ENCODE data around the gene SMR3B. TPM values are rescaled to one million over a fixed set of nuclear protein-coding genes. Genes with fewer than 3 reads are reported as not detected.

SMR3B gene
- total and polyA plus RNA-seq, 3 donors from 2014 or later: 1.1 to 6.1 (median 4.8) TPM

DNA sequence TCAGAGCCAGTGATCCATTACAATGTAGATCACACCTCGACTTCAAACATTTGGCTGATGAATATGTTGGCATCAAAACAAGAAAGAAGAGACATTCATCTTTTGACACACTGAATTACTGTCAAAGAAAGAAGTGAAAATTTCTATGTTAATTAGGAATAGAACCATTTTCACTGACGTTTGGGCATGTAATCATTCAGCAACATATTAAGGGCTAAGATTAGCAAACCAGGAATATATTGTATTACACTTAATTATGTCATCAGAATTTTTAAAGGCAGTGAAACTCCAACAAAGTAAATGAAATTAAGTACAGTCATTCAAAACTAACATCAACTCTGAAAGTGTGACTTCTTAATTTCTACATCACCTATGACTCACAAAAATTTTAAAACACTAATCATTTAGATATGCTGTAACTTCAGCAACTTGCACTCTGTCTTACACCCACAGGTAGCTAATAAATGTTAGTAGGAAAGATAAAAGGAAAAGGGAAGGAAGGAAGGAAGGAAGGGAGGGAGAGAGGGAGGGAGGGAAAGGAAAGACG is 23.7 kb upstream of the SMR3B start:
- 62 to 74% methylated on average over 3 of the region's 3 CpGs for WGBS, 2 donors
- Histone ChIP-seq H3K4me1 (no peaks in the 10 kb centered on the region), H3K27ac (no peak overlapping the region), H3K9me3 (no peaks in the 10 kb centered on the region), H3K4me3 (no peak overlapping the region), H3K27me3 (no peaks in the 10 kb centered on the region), H3K36me3 (ENCODE audit: low read depth, missing control alignments) (no peaks in the 10 kb centered on the region)
- intact Hi-C loops (cut with DNase I; ENCODE audit: low total_unique reads): no loop called here
- TF ChIP-seq POLR2A (IDR thresholded peaks at IDR 0.05): no peak
- TF ChIP-seq, protein P1, sequence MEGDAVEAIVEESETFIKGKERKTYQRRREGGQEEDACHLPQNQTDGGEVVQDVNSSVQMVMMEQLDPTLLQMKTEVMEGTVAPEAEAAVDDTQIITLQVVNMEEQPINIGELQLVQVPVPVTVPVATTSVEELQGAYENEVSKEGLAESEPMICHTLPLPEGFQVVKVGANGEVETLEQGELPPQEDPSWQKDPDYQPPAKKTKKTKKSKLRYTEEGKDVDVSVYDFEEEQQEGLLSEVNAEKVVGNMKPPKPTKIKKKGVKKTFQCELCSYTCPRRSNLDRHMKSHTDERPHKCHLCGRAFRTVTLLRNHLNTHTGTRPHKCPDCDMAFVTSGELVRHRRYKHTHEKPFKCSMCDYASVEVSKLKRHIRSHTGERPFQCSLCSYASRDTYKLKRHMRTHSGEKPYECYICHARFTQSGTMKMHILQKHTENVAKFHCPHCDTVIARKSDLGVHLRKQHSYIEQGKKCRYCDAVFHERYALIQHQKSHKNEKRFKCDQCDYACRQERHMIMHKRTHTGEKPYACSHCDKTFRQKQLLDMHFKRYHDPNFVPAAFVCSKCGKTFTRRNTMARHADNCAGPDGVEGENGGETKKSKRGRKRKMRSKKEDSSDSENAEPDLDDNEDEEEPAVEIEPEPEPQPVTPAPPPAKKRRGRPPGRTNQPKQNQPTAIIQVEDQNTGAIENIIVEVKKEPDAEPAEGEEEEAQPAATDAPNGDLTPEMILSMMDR (IDR thresholded peaks at IDR 0.05): no peak
- no peak for DNase-seq

DNA sequence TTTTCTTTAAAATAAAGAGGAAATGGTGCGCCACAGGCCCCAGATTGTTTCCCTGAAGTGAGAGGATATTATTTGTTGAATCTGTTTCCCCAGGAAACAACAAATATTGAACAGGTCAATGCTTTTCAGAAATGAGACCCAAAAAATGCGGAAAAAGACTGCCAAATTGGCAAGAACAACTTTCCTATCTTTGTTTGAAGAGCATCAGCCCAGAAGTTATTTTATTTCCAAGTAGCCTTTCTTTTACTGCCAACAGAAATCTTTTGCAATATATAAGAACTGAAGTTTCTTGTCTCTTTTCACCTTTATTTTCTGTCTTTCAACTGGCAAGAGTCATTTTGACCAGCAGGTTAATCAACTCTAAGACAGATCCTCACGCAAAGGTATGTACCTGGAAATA is 22.5 kb upstream of the SMR3B start, which contains the start of gene SMR3A:
Gene SMR3A, plus strand, starts transcription at position 301 of the 400 bp plus-strand sequence. CDS start 1,356 bp downstream, outside the sequence.
- no peaks in the 10 kb centered on the region for H3K36me3 ChIP-seq (ENCODE audit: low read depth, missing control alignments)
- no peak within 1 kb of the TSS for H3K4me3 ChIP-seq
- H3K9me3 ChIP-seq: no peaks in the 10 kb centered on the region
- intact Hi-C loops (cut with DNase I; ENCODE audit: low total_unique reads): no loop called here
- no peak within 1 kb of the TSS for H3K27ac ChIP-seq
- no peak for DNase-seq
- H3K27me3 ChIP-seq: no peaks in the 10 kb centered on the region
- WGBS, 2 donors: 78 to 84% methylated on average over 3 of the region's 3 CpGs
- TF ChIP-seq POLR2A (IDR thresholded peaks at IDR 0.05): no peak
- TF ChIP-seq, protein P1 (IDR thresholded peaks at IDR 0.05): no peak
- H3K4me1 ChIP-seq: no peaks in the 10 kb centered on the region

DNA sequence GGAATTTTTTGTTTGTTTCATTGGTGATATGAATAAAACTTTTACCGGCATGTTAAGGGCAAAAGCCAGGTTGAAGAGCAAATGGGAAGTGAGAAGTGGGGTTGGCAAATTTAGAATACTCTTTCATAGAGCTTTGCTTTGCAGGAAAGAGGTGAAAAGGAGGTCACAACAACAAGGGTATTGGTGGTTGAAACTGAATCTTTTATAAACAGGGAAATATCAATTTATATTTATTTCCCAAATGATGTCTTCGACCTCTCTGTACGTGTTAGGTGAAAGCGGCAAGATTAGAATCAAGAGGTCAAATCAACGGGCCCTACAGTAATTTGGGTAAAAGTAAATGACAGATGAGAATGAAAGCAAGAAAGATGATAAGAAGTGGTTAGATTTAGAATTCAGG is 18.9 kb upstream of the SMR3B start:
- H3K4me1 ChIP-seq: no peaks in the 10 kb centered on the region
- no peaks in the 10 kb centered on the region for H3K27me3 ChIP-seq
- intact Hi-C loops (cut with DNase I; ENCODE audit: low total_unique reads): no loop called here
- H3K27ac ChIP-seq: no peak overlapping the region
- no peak for TF ChIP-seq POLR2A (IDR thresholded peaks at IDR 0.05)
- TF ChIP-seq, protein P1 (IDR thresholded peaks at IDR 0.05): no peak
- no peak for DNase-seq
- H3K9me3 ChIP-seq: no peaks in the 10 kb centered on the region
- WGBS, 2 donors: 71% methylated on average over 5 of the region's 5 CpGs
- no peaks in the 10 kb centered on the region for H3K36me3 ChIP-seq (ENCODE audit: low read depth, missing control alignments)
- no peak overlapping the region for H3K4me3 ChIP-seq

DNA sequence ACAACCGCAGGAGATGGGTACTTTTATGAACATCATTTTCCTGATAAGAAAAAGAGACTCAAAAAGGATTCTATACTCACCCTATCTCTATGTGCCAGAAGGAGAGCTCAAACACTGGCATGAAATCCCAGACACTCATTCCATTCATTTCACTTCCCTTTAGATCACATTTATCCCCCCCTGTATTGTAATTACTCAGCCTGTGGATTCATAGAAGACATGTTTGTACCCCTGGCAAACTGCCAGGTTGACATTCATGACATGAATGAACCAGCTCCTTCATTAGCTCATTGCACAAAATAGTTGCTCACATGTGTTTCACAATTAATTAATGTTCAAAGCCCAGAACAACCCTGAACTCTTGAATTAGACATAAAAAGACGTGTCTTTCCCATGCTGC is 17.5 kb upstream of the SMR3B start:
- 39 to 49% methylated on average over 2 of the region's 2 CpGs for WGBS, 2 donors
- intact Hi-C loops (cut with DNase I; ENCODE audit: low total_unique reads): no loop called here
- H3K4me3 ChIP-seq: no peak overlapping the region
- no peak overlapping the region for H3K27ac ChIP-seq
- H3K9me3 ChIP-seq: no peaks in the 10 kb centered on the region
- no peaks in the 10 kb centered on the region for H3K27me3 ChIP-seq
- no peaks in the 10 kb centered on the region for H3K4me1 ChIP-seq
- DNase-seq: no peak
- H3K36me3 ChIP-seq (ENCODE audit: low read depth, missing control alignments): no peaks in the 10 kb centered on the region
- TF ChIP-seq POLR2A (IDR thresholded peaks at IDR 0.05): no peak
- TF ChIP-seq, protein P1 (IDR thresholded peaks at IDR 0.05): no peak

DNA sequence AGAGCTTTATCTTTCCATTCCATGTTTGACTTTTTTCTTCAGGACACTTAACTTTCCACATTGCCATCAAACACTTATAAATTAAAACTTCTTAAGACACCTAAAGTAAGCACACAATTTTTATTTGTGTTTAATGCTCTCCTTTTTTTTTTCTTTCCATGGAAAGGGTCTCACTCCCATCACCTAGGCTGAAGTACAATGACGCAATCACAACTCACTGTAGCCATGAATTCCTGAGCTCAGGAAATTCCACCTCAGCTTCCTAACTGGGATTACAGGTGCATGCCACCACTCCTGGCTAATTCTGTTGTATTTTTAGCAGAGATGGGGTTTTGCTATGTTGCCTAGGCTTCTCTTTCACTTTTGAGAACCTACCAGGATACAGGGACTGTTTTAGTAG is 15.1 kb upstream of the SMR3B start:
- Histone ChIP-seq H3K9me3 (no peaks in the 10 kb centered on the region), H3K27ac (no peak overlapping the region), H3K36me3 (ENCODE audit: low read depth, missing control alignments) (no peaks in the 10 kb centered on the region), H3K4me1 (no peaks in the 10 kb centered on the region), H3K27me3 (no peaks in the 10 kb centered on the region), H3K4me3 (no peak overlapping the region)
- WGBS, 2 donors: 94 to 95% methylated on average over 1 of the region's 1 CpG
- intact Hi-C loops (cut with DNase I; ENCODE audit: low total_unique reads): no loop called here
- TF ChIP-seq, protein P1 (IDR thresholded peaks at IDR 0.05): no peak
- TF ChIP-seq POLR2A (IDR thresholded peaks at IDR 0.05): no peak
- no peak for DNase-seq
